ENCODE measurements around the gene HRC.
A peak's percentile ranks its signal among the peaks of the same experiment; 100 is the strongest.

HRC gene

GRCh38 chr19:49111218-49111998, 43.8 kb downstream of the HRC start:
- no peak for DNase-seq

DNA sequence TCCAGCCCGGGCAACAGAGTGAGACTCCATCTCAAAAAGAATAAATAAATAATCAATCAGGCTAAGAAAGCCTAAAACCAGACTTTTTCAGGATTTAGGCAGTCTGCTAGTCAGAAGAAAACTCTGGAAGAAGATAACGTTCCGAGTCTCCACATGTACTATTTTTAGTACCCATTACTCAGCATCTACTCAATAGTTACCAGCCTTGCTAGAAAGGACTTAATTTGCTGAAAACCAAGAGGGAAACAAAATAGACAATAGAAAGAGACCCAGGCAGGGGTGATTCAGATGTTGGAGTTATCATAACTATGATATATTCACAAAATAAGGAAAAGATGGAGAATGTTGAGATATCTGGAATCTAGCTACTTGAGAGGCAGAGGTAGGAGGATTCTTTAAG, 44.6 kb downstream of the HRC start:
- no peak for DNase-seq

GRCh38 chr19:49109569-49110233, 45.5 kb downstream of the HRC start:
- DNase-seq = no peak

DNA sequence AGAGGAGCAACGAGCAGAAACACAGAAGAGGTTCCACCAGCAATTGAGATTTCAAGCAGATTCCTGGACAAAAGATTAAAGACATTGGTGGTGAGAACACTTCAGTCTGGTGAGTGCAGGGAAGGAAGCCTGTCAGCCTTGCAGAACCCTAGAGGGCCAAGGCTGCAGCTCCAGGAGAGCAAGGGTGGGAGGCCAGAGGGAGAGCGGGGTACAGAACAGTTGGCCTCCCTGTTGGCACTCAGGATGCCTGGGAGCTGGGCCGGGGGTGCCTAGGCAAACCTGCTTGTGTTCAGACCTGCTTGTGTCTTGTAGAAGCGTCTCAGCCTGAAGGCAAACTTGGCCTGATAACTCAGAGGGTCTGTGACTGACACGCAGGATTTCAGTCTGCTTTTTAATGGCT, 46.1 kb downstream of the HRC start:
- DNase-seq = no peak

DNA sequence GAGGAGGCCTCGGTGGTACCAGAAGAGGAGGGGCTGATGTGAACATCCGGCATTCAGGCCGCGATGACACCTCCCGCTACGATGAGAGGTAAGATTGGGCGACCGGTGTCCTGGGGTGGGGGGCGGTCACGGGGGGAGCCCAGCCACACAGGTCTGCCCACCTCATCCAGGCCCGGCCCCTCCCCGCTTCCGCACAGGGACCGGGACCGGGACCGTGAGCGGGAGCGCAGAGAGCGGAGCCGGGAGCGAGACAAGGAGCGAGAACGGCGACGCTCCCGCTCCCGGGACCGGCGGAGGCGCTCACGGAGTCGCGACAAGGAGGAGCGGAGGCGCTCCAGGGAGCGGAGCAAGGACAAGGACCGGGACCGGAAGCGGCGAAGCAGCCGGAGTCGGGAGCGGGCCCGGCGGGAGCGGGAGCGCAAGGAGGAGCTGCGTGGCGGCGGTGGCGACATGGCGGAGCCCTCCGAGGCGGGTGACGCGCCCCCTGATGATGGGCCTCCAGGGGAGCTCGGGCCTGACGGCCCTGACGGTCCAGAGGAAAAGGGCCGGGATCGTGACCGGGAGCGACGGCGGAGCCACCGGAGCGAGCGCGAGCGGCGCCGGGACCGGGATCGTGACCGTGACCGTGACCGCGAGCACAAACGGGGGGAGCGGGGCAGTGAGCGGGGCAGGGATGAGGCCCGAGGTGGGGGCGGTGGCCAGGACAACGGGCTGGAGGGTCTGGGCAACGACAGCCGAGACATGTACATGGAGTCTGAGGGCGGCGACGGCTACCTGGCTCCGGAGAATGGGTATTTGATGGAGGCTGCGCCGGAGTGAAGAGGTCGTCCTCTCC, 47.4 kb downstream of the HRC start:
- no peak for DNase-seq

DNA sequence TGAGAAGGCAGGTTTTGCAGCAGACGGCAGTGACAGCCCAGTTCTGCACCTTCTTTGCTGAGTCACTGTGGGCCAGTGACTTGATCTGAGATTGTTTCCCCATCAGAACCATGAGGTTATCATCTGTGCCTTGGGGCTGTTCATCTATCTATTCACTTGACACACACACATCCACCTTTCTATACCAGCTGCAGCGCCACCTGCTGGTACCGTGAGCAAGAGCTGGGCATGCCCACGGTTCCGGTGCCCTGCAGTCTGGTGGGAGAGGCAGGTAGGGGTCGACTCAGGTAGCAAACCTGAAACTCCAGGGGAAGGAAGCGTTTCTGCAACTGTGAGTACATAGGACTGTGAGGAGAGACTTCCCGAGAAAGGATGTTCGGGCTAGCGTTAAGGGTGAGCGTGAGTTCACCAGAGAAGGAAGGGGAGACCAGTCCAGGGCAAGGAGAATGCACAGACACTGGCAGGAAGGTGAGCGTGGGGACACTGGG, 48.5 kb downstream of the HRC start:
- peak; percentile 68 for DNase-seq

DNA sequence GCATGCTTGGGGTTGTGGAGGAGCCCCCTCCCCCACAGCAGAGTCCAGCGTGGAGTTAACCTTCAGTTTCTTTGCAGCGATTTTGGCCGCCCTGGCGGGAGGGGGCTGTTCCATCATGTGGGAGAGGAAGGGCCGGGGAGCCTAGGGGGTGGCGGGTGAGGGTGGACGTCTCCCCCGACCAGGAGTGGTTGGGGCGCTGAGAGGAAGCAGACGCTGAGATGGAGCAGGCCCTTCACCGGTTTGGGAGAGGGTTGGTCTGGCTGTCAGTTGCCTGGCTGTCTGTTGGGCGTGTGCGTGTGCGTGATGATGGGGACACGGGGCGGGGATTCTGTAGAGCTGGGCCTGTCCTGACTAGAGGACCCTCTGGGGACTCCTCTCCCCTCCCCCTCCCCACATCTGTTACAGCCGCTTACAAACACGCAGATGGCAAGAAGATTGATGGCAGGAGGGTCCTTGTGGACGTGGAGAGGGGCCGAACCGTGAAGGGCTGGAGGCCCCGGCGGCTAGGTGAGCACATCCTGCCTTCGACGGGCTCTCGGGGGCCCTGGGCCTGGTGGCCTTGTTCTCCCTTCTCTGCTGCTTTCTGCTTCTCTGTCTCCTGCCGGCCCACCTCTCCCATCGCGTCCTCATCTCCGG, 50.8 kb downstream of the HRC start:
- no peak for DNase-seq

- DNase-seq = no peak
Measured at GRCh38 chr19:49103331-49104085, 51.7 kb downstream of the HRC start.

DNA sequence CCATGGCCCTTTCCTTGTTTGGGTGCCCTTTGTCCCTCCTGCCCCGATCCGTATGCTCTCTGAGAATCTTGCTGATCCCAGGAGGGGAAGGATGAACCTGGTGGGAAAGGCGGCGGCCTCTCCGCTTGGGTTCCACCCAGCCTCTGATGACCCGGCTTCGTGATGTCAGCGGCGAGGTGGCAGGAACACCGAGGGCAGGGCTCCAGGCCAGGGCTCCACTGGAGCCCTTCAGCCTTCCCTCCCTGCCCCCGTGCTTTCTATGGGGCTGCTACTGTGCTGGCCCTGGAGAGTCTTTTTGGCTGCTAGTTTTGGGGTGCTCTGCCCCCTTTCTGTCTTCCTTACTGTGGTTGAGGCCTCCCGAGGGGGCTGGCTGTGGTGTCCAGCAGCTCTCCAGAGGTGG, 52.9 kb downstream of the HRC start:
- DNase-seq = no peak
